Heart left ventricle (tissue), 13 donors: ENCODE data around the gene PCED1A.

Experiments used
- CTCF ChIP-seq, 12 donors: fragments of 200-600 bp; sonication (generic) in 4 of 12; IDR thresholded peaks; one replicate each; pipeline versions ENCODE4 v1.5.0 to v1.8.0; 2018 to 2022; ENCODE audit warnings: antibody characterized with exemption in 12 of 12, mild to moderate bottlenecking in 5 of 12
- POLR2A ChIP-seq, 2 donors: fragments of 450-650 bp; IDR thresholded peaks; one replicate each; pipeline ENCODE4 v1.6.1; 2017; ENCODE audit warnings: antibody characterized with exemption in 2 of 2, mild to moderate bottlenecking in 2 of 2, moderate library complexity in 2 of 2
- donor health status: ischemic (EF 13 %, LVEDD 7.1; RV severe dilation, severe dysfunction).
- donor health status: DM: no; HTN: yes; CAD: no.
- donor health status: DM: no; HTN: no; CAD: no.
- donor health status: ischemic (EF 25% LVEDD 6.9; RV normal size, moderate dysfunction).
- donor health status: ischemic (EF 25% LVEDD 5.7; RV mildly dilated, moderate dysfunction).
- donor health status: ischemic (EF 35%, LVEDD 5.7; RV mildly dilated, moderate dysfunction).
- donor health status: nonischemic (EF 11% LVEDD 7.7; RV severe dilation, severe dysfunction).
- donor health status: DM: yes; HTN: yes; CAD: no.
- donor health status: PGD.
- donor health status: ischemic (EF 29% LVEDD 5.4; RV normal size, mild dysfunction).
- donor health status: nonischemic (EF 23%, LVEDD 6.1; RV moderate dilation, normal function).

DNA sequence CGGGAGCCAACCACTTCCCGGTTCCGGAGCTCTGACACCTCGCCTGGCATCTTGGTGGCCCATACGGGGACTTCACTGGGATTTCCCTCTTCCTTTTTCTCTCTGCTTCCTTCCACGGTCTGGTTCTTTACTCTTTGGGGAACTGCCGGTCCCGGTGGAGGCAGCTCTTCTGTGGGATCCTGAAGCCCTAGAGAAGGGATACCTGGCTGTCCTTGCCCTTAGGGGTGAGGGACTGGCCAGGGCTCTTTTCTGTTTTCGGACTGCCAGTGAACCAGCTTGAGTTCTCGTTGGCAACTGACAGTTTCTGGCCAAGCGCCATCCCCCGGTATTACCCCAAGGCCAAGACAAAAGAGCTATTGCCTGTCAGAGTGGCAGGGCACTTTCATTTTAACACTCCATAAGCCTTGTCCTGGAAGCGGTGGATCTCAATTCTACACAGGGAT, 39.1 kb downstream of the PCED1A start:
- TF ChIP-seq CTCF (IDR thresholded peaks at IDR 0.05), result no peak
- TF ChIP-seq POLR2A (IDR thresholded peaks at IDR 0.05), result no peak
